RKO (cell line): Measurements from ENCODE around the gene CCSER1.
"Not testable (repeated sequence)": the region's sequence is repeated elsewhere in the genome, so short reads cannot be mapped to it uniquely, and the experiment has no call there.

Experiments used
- DNase-seq: peaks from one replicate; pipeline ENCODE4 v3.0.0-alpha.2; 2016; ENCODE audit warnings: low spot score

Gene CCSER1

GRCh38 chr4:91064157-91064853, 937.1 kb downstream of the CCSER1 start:
- no peak for DNase-seq

GRCh38 chr4:91065117-91065516, 937.9 kb downstream of the CCSER1 start:
- DNase-seq = no peak

DNA sequence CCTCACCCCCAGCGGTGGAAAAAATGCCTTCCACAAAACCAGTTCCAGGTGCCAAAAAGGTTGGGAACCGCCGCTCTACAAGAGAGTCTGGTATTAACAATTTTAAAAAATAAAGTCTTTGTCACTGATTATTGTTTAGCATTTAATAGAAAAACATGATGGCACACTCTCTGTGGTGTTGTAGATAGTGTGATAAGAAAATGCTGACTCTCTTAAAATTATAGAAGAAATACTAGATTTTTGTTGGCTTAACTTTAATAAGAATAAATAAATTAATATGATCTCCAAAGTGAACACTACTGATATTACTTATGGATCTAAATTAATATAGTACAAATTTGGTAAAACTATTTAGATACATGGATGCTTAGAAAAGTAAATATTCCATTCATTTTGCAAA, 943.5 kb downstream of the CCSER1 start:
- DNase-seq = no peak

- DNase-seq = no peak
These were observed 949.0 kb downstream of the CCSER1 start for GRCh38 chr4:91076147-91076546.

GRCh38 chr4:91085961-91086360, 958.8 kb downstream of the CCSER1 start:
- DNase-seq = no peak

- no peak for DNase-seq
These were observed 960.5 kb downstream of the CCSER1 start for GRCh38 chr4:91087743-91088142.

DNA sequence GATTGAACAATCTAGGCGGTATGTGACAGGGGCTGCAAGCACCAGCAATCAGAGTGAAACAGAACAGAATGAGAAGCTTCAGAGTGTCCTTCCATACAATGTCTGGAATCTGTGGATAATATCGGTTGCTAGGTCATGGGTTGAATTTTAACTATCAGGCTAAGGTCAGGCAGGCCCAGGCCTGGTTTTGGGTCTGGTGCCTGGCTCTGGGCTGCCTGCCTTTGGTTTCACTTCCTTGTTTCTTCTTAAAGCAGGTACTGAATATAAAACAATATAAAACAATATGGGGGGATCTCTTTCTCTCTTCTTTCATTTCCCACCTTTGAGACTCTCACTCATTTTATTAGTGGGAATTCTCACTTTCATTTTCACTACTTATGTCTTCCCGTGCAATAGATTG, 962.0 kb downstream of the CCSER1 start:
- no peak for DNase-seq

- no peak for DNase-seq
These were observed 965.3 kb downstream of the CCSER1 start for GRCh38 chr4:91092398-91092980.

DNA sequence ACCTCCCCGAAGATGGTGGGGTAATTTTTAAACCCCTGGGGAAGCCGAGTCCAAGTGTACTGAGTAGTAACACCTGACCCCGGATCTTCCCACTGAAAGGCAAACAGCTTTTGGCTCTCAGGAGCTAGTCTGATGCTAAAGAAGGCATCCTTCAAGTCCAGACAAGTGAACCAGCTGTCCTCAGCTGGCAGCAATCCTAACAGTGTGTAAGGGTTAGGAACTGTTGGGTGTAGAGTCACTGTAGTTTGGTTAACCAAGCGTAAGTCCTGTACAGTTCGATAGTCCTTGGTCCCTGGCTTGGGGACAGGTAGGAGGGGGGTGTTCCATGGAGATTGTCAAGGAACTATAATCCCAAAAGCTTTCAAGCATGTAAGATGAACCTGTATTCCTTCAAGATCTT, 967.0 kb downstream of the CCSER1 start:
- not testable (repeated sequence) for DNase-seq

GRCh38 chr4:91099666-91100065, 972.5 kb downstream of the CCSER1 start:
- DNase-seq = no peak

- DNase-seq = no peak
These were observed 981.6 kb downstream of the CCSER1 start for GRCh38 chr4:91108751-91109150.

DNA sequence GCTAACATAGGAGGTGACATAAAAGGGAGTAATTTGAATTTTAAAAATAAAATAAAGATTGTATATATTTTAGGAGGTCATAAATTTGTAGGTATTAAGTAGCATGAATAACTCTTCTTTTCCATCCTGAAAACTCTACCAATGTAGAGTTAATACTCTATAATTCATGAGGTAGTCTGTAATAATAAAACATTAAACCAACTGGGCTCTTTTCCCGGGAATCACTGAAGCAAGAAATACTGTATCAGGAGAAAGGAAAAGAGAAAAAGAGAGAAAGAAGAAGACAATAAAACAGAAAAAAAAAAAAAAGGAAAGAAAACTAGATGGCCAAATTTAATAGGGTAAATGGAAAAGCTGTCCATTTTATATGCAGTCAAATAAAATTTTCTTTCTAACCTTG, 984.4 kb downstream of the CCSER1 start:
- no peak for DNase-seq

DNA sequence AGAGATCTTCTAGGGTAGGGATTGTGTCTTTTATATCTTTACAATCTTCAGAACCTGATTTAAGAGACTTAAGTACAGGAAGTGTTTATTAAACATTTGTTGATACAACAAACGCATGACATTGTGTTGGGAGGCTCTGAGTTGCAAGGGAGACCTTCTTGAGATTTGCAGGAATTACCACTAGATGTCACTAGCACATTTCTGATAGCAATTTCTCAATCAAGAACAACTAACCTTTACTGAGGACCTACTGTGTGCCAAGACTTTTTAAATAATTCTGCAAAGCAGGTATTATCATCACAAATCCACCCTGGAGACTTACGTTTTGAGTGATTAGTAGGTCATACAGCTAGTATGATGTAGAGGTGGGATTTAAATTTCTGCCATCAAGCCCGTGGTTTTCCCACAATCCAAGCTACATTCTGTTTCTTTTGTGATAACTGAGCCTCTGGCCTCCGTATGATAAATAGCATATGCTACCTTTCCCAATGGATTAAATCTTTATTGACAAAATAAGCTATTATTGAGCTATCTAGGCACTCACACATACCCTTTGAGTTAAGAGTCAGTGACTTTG, 986.0 kb downstream of the CCSER1 start:
- DNase-seq = peak; percentile 43

DNA sequence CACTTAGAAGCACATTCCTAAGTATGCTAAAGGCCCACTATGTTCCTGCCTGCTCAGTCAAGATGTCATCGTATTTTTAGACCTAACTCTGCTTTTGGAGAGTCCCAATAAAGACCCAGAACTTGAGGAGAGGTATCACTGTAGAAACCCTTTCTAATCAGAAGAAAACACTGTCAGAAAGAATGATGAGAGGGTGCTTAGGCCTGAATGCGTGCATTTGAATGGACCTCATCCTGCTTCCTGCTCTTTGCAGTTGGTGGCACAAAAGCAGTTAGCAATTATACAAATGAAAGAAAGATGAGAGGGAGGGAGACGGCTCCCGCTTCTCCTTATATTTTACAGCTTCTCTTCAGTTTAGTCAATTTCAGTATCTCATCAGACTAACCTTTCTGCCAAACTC, 987.2 kb downstream of the CCSER1 start:
- no peak for DNase-seq

GRCh38 chr4:91116861-91117260, 989.7 kb downstream of the CCSER1 start:
- peak; percentile 62 for DNase-seq

DNA sequence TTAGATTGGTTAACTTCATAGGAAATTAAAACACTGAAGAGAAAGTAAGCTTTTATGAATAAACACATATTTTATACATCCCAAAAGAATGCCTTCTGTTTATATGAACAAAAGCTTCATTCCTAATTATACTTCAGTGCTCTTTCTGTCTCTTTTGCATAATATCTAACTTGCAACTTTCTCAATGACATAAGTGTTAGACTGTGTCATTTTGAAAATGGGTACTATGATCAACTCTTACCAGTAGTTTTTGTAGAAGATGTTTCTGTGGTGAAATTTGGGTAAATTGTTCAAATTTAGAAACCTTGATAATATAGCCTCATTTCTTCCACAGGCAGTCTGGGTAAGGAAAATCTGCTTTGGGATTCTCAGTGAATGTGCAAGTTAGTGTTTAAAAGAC, 991.4 kb downstream of the CCSER1 start:
- DNase-seq = no peak

GRCh38 chr4:91123742-91124141, 996.5 kb downstream of the CCSER1 start:
- no peak for DNase-seq

GRCh38 chr4:91127192-91127591, 1000.0 kb downstream of the CCSER1 start:
- no peak for DNase-seq

GRCh38 chr4:91127831-91128230, 1000.6 kb downstream of the CCSER1 start:
- DNase-seq = no peak

GRCh38 chr4:91128519-91128918, 1001.3 kb downstream of the CCSER1 start:
- no peak for DNase-seq

DNA sequence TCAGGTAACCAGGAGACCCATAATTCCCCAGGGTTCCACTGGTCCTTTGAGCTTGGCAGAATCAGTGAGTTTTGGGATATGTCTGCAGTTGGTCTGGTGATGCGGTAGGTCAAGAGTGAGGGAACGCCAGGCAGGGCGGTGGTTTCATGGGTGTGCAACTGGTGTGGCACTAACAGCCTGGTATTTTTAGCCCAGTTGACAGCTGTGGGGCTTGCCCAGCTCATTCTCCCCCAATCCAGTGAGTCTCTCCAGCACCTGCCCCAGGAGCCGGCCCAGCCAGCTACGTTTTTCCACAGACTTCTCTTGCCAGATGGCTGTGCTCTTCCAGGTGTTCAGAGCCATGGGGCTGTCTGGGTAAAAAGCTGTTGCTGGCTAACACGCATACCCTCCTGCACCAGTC, 1019.9 kb downstream of the CCSER1 start:
- no peak for DNase-seq

DNA sequence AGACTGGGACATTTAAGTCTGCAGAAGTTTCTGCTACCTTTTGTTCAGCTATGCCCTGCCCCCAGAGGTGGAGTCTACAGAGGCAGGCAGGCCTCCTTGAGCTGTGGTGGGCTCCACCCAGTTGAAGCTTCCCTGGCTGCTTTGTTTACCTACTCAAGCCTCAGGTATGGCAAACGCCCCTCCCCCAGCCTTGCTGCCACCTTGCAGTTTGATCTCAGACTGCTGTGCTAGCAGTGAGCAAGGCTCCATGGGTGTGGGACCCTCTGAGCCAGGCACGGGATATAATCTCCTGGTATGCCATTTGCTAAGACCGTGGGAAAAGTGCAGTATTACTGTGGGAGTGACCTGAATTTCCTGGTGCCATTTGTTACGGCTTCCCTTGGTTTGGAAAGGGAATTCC, 1026.8 kb downstream of the CCSER1 start:
- DNase-seq = not testable (repeated sequence)

DNA sequence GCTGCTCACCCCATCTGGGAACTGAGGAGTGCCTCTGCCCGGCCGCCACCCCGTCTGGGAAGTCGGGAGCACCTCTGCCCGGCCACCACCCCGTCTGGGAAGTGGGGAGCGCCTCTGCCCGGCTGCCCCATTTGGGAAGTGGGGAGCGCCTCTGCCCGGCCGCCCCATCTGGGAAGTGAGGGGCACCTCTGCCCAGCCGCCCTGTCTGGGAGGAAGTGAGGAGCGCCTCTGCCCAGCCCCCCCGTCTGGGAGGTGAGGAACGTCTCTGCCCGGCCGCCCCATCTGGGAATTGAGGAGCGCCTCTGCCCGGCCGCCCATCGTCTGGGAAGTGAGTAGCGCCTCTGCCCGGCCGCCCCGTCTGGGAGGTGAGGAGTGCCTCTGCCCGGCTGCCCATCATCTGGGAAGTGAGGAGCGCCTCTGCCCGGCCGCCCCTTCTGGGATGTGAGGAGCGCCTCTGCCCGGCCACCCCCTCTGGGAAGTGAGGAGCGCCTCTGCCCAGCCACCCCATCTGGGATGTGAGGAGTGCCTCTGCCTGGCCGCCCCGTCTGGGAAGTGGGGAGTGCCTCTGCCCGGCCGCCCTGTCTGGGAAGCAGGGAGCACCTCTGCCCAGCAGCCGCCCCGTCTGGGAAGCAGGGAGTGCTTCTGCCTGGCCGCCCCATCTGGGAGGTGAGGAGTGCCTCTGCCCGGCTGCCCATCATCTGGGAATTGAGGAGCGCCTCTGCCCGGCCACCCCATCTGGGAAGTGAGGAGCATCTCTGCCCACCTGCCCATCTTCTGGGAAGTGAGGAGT, 1040.9 kb downstream of the CCSER1 start:
- DNase-seq = not testable (repeated sequence)
